Astrocyte of the cerebellum (primary cell): Measurements from ENCODE around the gene SPEF1.

ENCODE experiments used
- DNase-seq: peaks from one replicate; pipeline ENCODE4 v3.0.0-alpha.2; 2011; ENCODE audit warnings: low read depth
- H3K4me3 ChIP-seq: 2 replicates; pipeline ENCODE4 v1.5.1; 2011; ENCODE audit warnings: mild to moderate bottlenecking, low read depth, low read length, moderate library complexity
- CTCF ChIP-seq: IDR thresholded peaks from 2 replicates; pipeline ENCODE4 v1.5.1; 2012; ENCODE audit warnings: low read length, low read depth, moderate library complexity, mild to moderate bottlenecking; ENCODE audit errors: missing control alignments
- in situ Hi-C: cut with HindIII; loops from 2 replicates; pipeline ENCODE4 v1.10.0; 2017; ENCODE audit warnings: low sequenced_read_pairs

The SPEF1 gene

GRCh38 chr20:3775457-3776108, 5.7 kb downstream of the SPEF1 start:
- no peak for TF ChIP-seq CTCF
- H3K4me3 ChIP-seq = no peak overlapping the region
- in situ Hi-C loops = no loop called here
- no peak for DNase-seq

GRCh38 chr20:3771552-3772058, 9.6 kb downstream of the SPEF1 start:
- in situ Hi-C loops = no loop called here
- H3K4me3 ChIP-seq = no peak overlapping the region
- DNase-seq = no peak
- no peak for TF ChIP-seq CTCF

- peak; percentile 51 for TF ChIP-seq CTCF
- in situ Hi-C loops = no loop called here
- peak overlapping the region; percentile 74 for H3K4me3 ChIP-seq
- no peak for DNase-seq
Measured at GRCh38 chr20:3768342-3769130, 12.7 kb downstream of the SPEF1 start.

- TF ChIP-seq CTCF = no peak
- H3K4me3 ChIP-seq = peak within 1 kb of the TSS; percentile 74
- peak; percentile 95 for DNase-seq
- in situ Hi-C loops = no loop called here
Measured at GRCh38 chr20:3767427-3768341, 13.6 kb downstream of the SPEF1 start, which contains the start of gene ADISSP. Gene ADISSP (minus strand): TSS chr20:3767753. CDS start chr20:3760100, 7,653 bp downstream.

- in situ Hi-C loops = no loop called here
- TF ChIP-seq CTCF = no peak
- DNase-seq = no peak
- H3K4me3 ChIP-seq = peak overlapping the region; percentile 74
Measured at GRCh38 chr20:3767110-3767426, 14.2 kb downstream of the SPEF1 start.
